ENCODE results near the gene CYTH1.
"Not testable (repeated sequence)": the region's sequence is repeated elsewhere in the genome, so short reads cannot be mapped to it uniquely, and the experiment has no call there.

The CYTH1 gene

DNA sequence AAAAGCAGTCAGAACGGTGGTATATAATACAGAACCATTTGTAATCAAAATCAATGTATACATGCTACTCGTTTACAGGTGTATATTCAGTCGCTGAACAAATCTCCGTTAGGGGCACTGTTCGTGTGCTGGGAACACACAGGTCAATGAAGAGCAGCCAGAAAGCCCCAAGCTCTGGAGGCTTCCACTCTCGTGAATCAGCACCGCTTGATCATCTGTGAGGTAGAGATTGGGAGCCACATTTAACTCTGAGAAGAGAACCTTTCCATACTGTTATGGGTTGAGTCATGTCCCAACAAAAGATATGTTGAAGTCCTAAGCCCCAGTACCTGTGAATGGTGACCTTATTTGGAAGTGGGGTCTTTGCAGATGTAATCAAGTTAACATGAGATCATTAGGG, 5.4 kb upstream of the CYTH1 start:
- DNase-seq (ENCODE audit: low read depth in 2 of 2), result no peak

DNA sequence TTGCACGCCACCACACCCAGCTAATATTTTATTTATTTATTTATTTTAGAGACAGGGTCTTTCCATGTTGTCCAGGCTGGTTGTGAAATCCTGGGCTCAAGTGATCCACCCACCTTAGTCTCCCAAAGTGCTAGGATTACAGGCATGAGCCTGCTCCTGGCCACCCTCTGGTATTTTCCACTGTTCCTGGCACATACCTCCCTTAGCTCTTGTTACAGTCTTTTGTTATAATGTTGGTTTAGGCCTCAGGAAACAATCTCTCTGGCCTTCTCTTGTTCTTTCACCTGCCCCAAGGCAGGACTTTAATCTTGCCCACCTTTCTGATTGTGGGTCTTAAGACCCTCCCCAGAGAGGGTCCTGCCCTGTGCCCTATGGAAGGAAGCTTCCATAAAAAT, 3.6 kb upstream of the CYTH1 start:
- no peak for DNase-seq (ENCODE audit: low read depth in 2 of 2)

DNA sequence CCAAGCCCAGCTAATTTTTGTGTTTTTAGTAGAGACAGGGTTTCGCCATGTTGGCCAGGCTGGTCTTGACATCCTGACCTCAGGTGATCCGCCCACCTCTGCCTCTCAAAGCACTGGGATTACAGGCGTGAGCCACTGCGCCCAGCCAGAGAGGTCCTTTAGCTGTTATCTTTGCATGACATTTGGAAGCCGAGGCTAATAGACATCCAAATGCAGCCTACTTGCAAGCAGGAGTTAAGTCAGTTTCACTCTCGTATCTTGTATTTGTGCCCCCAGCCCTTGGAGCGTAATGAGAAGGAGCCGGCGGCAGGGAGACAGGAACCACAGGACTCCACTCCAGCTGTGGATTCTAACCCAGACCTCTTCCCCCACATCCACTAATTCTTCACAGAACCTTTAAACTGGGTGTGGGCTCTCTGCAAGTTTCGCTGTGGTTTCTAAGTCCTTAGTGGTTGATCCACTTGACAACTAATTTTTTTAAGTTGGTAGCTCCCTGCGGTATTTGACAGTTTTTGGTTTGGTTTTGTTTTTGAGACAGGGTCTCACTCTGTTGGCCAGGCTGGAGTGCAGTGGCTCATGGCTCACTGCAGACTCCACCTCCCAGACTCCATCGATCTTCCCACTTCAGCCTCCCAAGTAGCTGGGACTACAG, 3.1 kb upstream of the CYTH1 start:
- DNase-seq (ENCODE audit: low read depth in 2 of 2), result no peak

DNA sequence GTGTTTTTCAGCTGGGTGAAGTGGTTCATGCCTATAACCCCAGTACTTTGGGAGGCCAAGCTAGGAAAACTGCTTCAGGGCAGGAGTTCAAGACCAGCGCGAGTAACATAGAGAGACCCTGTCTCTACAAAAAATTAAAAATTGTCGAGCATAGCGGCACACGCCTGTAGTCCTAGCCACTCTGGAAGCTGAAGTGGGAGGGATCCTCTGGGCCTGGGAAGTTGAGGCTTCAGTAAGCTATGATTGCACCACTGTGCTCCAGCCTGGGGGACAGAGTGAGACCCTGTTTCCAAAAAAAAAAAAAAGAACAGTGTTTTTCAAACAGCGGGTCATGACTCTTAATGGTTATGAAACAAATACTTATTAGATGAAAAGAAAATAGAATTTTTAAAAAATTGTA, 2.3 kb upstream of the CYTH1 start:
- DNase-seq (ENCODE audit: low read depth in 2 of 2), result no peak

DNA sequence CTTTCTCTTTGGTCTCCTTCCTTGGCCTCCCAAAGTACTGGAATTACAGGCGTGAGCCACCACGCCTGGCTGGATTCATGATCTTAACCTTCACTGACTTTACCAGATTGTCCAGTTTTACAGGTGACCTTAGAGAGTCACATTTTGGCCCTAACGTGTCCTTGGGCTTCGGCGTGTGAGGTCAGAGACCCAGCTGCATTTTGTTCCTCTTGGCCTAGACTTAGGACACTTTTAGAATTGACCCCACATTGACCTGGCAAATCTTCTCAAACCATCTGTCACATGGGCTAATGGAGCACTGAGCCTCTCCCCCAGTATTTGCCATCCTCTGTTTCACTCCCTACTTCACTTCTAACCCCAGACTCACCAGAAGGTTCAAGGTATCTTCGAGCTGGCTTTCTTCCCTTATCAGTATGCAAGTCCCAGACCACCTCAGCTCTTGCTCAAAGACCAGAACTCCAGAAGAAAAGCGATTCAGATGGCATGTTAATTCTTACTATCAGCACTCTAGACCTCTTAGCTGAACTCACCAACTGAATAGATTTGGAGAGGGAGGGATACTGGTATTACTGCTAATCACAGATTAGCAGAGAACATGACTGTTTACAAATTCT, 1.7 kb upstream of the CYTH1 start:
- DNase-seq (ENCODE audit: low read depth in 2 of 2), result no peak

DNA sequence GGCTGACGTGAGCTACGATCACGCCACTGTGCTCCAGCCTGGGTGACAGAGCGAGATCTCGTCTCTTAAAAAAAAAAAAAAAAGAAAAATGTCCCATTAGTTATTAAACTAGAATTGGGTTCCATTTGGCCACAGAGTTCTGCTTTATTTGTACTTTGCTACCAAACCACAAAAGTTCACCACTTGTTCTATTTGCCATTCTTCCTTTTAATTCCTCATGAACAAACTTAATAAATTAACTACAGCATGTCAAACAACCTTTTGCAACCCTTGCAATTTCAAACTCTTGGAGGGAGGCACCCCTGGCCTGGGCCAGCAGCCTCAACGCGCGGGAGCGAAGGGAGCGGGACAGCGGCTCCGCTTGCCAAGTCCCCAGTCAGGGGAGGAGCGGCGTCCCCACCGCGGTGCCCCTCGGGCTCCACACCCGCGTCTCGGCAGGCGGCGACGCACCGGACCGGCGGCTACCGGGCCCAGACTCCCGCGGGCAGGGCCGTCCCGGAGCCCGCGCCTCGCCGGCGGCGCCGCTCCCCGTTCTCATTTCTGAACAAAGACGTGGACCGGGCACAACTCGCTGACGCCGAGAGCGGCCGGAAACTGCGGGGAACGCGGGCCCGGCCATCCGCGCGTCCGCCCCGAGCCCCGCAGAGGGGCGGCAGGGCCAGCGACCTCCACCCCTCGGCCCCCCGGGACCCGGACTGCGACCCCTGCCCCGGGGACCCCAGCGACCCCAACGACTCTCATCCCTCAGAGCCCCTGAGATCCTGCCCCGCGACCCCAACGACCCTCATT, 775 bp downstream of the CYTH1 start:
- peak in 1 of 2 donors; percentile 41 for DNase-seq (ENCODE audit: low read depth in 2 of 2)

DNA sequence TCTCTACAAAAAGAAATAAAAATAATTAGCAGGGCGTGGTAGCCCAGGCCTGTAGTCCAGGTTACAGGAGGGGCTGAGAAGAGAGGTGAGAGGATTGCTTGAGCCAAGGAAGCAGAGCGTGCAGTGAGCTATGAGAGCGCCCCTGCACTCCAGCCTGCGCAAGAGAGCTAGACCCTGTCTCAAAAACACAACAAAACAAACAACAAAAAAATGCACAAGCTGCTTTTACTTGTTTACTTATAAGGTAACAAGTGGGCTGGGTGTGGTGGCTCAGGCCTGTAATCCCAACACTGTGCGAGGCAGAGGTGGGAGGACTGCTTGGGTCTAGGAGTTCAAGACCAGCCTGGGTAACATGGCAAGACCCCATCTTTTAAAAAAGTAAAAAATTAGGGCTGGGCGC, 1.7 kb downstream of the CYTH1 start:
- DNase-seq (ENCODE audit: low read depth in 2 of 2), result no peak

DNA sequence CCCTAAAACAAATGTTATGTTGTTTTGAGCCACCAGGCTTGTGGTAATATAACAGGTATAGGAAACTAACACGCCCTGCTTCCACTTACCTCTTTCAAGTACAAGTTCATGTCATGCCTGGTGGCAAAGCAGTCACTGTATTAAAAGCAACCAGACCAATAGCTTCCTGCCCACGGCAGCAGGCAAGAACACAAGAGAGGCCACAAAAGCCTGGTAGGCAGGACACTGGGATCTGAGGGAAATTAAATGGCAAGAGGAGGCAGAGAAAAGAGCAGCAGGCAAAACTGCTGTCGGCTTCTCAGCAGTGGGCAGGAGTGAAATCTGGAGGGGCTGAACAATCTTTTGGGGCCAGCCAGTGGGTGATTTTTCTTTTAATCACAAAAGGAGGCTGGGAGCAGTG, 2.2 kb downstream of the CYTH1 start:
- DNase-seq (ENCODE audit: low read depth in 2 of 2), result no peak

DNA sequence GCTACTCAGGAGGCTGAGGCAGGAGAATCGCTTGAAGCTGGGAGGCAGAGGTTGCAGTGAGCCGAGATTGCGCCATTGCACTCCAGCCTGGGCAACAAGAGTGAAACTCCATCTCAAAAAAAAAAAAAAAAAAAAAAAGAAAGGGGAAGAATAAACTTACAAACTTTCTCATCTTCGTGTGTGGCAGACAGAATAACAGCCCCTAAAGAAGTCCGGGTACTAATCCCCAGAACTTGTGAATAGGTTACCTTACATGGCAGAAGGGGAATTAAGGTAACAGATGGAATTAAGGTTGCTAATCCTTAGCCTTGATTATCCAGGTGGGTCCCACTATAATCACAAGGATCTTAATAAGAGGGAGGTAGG, 2.8 kb downstream of the CYTH1 start:
- DNase-seq (ENCODE audit: low read depth in 2 of 2), result not testable (repeated sequence)

DNA sequence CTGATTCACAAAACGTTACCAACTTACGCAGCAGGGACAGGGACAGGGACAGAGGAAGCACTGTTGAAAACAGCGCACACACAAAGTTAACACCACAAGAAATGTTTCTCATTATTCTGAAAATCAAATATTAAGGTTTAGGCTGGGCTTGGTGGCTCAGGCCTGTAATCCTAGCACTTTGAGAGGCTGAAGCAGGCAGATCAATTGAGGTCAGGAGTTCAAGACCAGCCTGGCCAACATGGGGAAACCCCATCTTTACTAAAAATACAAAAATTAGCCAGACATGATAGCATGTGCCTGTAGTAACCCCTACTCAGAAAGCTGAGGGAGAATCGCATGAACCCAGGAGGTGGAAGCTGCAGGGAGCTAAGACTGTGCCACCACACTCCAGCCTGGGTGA, 4.2 kb downstream of the CYTH1 start:
- DNase-seq (ENCODE audit: low read depth in 2 of 2), result no peak

DNA sequence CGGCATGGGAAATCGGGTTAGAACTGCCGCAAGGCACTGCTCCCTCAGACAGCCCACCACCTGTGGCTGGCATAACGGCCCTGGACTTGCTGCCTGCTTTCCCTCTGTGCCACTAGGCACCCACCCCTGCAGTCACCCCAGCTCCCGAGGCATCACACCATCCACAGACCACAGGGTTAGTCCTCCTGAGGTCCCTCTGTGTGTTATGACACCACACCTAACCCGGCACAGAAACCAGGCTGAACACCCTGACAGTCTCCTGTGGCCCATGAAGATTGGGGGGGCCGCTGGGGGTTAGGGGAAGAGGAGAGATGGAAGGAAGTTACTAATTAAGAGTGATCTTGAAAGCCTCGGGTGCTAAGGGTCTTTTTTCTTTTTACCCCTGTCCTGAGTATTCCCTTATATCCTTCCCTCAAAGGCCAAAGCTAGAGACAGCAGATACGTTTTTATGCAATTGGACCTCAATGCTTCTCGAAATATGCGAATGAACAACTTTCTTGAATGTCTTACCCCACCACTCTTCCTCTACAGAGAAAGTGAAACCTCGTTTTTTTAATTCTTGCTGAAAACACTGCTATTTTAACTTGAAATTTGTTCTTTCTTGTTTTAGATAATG, 7.0 kb downstream of the CYTH1 start:
- DNase-seq (ENCODE audit: low read depth in 2 of 2), result peak in 1 of 2 donors; percentile 44

DNA sequence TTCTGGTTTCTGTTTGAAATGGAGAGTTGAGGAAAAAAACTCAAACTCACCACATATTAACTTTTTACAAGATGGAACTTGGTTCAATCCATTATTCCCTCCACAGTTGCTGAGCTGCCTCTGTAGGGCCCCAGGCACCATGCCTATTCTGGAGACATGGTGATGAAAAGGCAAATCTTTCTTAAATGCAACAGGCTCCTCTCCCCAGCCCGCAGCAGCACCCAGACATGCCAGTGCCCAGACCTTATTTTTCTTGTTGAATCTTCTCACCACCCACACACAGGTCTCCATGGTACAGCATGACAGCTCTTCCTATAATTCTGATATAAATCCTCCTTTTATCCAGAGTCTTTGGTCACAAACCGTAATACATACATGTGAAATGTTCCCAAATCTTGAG, 7.6 kb downstream of the CYTH1 start:
- no peak for DNase-seq (ENCODE audit: low read depth in 2 of 2)

DNA sequence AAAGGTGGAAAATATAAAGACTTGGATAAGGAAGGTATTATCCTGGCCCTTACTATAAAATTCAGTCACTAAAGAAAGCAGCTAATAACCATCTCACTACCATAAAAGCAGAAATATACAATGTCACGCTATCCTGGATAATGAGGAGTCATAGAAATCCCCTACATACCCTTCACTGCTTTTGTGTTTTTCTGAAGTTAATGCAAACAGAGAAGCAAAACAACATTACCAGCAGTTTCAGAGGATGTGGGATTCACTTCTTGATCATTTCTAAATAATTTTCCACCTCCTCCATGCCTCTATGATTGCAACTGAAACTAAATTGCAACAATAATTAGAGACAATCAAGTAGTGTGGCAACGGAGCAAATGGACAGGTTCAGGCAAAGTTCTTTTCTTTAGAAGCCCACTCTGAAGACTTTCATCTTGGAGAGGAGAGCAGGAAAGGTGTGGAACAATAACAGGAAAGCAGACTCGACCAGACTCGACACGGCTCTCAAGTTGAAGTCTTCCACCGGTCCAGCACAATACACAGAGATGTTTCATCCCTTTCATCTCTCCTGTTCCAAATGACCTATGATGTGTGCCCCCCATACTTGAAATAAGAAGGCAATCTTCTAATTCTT, 10.2 kb downstream of the CYTH1 start:
- DNase-seq (ENCODE audit: low read depth in 2 of 2), result no peak

DNA sequence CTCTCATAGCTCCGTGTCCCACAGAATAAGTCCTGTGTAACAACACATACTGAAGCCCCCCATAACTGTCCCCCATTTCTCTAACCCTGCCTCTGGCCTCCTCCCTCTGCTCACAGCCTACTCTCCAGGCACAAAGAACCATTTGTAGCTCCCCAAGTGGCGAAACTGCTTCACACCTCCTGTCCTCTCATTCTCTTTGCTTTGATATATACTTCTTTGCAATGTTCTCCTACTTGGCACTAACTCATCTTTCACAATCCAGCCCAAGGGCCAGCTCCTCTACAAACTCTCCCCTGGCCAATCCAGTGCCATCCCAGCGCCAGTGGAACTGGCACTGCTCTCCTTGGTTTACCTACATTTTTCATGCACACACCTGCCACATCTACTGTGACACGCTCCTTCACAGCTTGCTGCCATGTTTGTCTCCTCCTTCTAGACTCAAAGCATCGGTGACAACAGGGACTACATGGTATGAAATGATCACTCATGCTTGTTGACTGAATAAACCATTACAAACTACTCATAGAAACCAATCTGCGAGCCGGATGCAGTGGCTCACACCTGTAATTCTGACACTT, 12.8 kb downstream of the CYTH1 start:
- no peak for DNase-seq (ENCODE audit: low read depth in 2 of 2)

DNA sequence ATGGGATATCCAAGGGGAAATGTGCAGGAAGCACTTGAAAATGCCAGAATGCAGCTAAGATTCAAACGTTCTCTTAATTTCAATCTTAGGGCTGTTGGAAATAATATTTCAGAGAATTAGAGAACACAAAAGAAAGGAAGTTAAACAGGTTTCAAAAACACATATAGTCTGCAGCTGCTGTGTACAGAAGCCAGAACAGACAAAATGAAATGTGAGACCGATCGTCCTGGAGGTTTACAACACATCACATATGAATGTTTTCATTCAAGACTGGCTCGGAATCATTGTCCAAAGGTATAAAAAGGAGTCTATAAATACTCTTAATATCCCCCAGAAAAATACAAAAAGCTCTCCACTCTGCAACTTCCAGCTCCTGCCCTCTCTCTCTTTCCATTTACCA, 14.3 kb downstream of the CYTH1 start:
- no peak for DNase-seq (ENCODE audit: low read depth in 2 of 2)

DNA sequence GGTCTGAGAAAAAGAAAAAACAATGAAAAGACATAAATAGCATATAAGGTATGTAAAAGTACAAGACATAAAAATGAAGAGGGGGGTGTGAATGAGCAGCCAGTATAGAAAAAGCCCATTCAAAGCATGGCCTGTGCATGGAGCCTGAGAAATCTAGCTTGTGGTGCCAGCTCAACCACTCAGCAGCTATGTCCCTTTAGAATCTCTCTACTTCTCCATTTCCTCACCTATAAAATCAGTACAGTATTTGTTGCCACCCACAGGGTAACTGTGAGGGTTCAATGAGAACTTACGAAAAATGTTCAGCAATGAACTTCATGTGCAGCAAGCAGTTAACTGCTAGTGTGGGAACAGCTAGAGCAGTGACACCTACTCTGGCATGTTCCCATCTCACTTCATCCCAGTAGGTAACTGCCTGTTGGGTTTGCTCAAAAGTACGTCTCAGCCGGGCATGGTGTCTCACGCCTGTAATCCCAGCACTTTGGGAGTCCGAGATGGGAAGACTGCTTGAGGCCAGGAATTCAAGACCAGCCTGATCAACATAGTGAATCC, 15.3 kb downstream of the CYTH1 start:
- DNase-seq (ENCODE audit: low read depth in 2 of 2), result no peak

DNA sequence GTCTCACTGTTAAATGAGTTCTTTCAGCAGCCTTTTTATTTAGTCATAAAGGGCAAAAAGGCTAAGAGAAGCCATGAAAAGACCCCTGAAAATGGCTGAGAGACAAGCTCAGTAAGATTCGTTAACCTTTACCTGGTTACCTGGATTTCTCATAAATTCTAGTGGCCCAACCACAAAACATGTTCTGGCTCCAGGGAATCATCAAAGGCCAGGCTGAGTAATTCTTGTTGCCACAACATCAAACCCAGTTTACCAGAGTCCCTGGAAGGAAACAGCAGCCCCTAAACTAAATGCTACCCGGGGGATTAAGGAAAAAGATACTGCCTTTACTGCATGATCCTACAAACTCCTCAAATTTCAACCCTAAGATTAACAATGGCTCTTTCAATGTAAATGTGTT, 15.8 kb downstream of the CYTH1 start:
- no peak for DNase-seq (ENCODE audit: low read depth in 2 of 2)

DNA sequence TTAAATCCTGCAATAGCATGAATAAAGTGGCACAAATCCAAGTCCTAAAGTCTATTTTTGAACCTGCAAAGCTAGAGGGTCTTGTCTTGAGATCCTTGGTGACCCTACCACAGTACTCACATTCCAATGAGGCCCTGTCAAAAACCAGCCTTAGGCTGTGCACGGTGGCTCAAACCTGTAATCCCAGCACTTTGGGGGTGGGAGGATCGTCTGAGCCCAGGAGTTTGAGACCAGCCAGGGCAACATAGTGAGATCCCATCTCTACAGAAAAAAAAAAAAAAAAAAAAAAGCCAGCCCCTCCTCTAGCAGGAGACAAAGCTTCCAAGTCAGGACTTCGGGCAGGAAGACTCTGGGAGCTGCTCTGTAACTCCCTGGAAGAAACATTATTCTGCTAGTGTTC, 16.3 kb downstream of the CYTH1 start:
- DNase-seq (ENCODE audit: low read depth in 2 of 2), result no peak

DNA sequence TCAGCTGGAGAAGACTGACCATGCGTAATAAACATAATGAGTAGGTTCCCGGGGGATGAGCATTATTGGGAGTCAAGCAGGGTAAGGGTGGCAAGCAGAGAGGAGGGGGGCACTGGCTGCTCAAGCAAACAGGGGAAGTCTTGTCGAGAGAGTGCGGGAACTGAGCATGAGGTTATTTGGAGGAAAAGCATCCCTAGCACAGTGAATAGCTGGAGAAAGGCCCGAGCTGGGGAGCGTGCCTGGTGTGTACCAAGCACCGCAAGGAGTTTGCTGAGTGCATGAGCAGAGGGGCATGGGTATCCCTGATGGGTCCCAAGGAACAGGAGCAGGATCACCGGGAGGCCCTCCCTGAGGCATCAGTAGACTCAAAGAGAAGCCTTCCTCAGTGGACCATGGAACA, 17.2 kb downstream of the CYTH1 start:
- DNase-seq (ENCODE audit: low read depth in 2 of 2), result no peak

DNA sequence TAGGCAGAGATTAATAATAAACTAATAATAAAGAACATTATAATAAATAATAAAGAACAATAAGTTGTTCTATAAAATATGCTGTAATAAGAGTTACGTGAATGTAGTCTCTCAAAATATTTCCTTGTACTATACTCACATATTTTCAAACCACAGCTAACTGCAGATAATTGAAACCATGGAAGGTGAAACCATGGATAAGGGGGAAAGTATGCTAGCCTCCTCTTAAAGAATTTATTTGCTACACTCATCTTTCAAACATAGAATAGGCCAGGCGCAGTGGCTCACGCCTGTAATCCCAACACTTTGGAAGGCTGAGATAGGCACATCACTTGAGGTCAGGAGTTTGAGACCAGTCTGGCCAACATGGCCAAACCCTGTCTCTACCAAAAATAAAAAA, 18.5 kb downstream of the CYTH1 start:
- DNase-seq (ENCODE audit: low read depth in 2 of 2), result no peak

DNA sequence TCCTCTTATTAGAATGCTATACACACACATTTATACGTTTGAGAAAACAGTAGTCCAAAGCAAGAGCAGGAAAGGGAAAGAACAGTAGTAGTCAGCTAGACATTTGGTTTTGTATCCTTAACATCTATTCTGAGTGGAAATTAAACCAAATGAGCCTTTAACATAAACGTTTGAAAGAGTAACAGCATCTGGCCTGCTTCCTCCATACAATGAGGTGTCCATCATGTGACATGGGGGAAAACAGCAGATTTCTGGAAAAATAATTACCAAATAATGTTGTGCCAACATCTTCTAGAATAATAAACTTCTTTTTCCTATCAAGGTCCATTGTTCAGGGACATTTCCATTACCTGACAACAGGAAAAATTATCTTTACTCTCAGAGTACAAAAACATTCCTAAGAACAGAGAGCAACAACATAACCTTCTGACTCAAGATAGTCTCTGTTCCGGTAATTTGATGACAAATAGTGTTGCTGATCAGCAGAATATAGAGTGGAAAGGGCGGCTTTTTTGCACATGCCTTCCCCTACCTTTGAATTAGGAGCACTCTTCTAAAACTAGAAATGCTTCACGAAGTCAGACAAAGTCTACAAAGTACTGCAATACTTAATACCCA, 20.2 kb downstream of the CYTH1 start:
- DNase-seq (ENCODE audit: low read depth in 2 of 2), result no peak

Measured in stimulated activated CD4-positive, alpha-beta T cell treated with anti-CD3 and anti-CD28 coated beads, Interleukin-1b, Interleukin-23, amount 100 ng/mL, for 4 hours (primary cell).